Liver (tissue), 9 donors: Measurements from ENCODE around the gene RADIL. TPM values are rescaled to one million over a fixed set of nuclear protein-coding genes. Genes with fewer than 3 reads are reported as not detected.

Experiments
- DNase-seq: peaks from one replicate; pipeline ENCODE4 v3.0.0-alpha.2; 2017; ENCODE audit warnings: low spot score
- H3K27ac ChIP-seq, 2 donors: one replicate each; pipeline ENCODE4 v1.7.0; 2013; ENCODE audit warnings: inconsistent platforms in 2 of 2, low read length in 2 of 2, control low read depth in 1 of 2, low read depth in 1 of 2, mild to moderate bottlenecking in 1 of 2
- H3K27me3 ChIP-seq, 4 donors: one replicate each; pipeline versions ENCODE4 v1.6.1 to v1.7.0; 2013; ENCODE audit warnings: low read length in 3 of 4, inconsistent platforms in 1 of 4, mild to moderate bottlenecking in 1 of 4, moderate library complexity in 1 of 4; ENCODE audit not compliant: control insufficient read depth in 4 of 4, insufficient read depth in 4 of 4
- H3K36me3 ChIP-seq, 4 donors: one replicate each; pipeline versions ENCODE4 v1.6.1 to v1.7.0; 2013; ENCODE audit warnings: low read length in 3 of 4, mild to moderate bottlenecking in 3 of 4, low read depth in 1 of 4, moderate library complexity in 1 of 4; ENCODE audit not compliant: control insufficient read depth in 4 of 4, insufficient read depth in 3 of 4
- H3K4me1 ChIP-seq, 4 donors: one replicate each; pipeline versions ENCODE4 v1.6.1 to v1.7.0; 2013; ENCODE audit warnings: low read length in 3 of 4, mild to moderate bottlenecking in 3 of 4, moderate library complexity in 1 of 4; ENCODE audit not compliant: control insufficient read depth in 4 of 4, insufficient read depth in 4 of 4
- H3K4me3 ChIP-seq, 3 donors: one replicate each; pipeline versions ENCODE4 v1.6.1 to v1.7.0; 2013; ENCODE audit warnings: low read length in 3 of 3, control low read depth in 1 of 3, low read depth in 1 of 3, mild to moderate bottlenecking in 1 of 3
- H3K9ac ChIP-seq, 2 donors: one replicate each; pipeline ENCODE4 v1.7.0; 2013; ENCODE audit warnings: low read length in 2 of 2, mild to moderate bottlenecking in 2 of 2, moderate library complexity in 2 of 2, control low read depth in 1 of 2, low read depth in 1 of 2
- H3K9me3 ChIP-seq, 4 donors: one replicate each; pipeline versions ENCODE4 v1.6.1 to v1.7.0; 2013; ENCODE audit warnings: low read length in 3 of 4; ENCODE audit not compliant: control insufficient read depth in 4 of 4
- EGR1 ChIP-seq, 2 donors: IDR thresholded peaks; 2 replicates each; pipeline ENCODE4 v1.6.1; 2016 to 2018; ENCODE audit warnings: antibody characterized with exemption in 2 of 2, low read depth in 2 of 2
- FOXA1 ChIP-seq: IDR thresholded peaks from 2 replicates; pipeline ENCODE4 v1.6.1; 2016; ENCODE audit warnings: antibody characterized with exemption
- FOXA2 ChIP-seq: IDR thresholded peaks from 2 replicates; pipeline ENCODE4 v1.6.1; 2016; ENCODE audit warnings: antibody characterized with exemption
- GABPA ChIP-seq, 2 donors: IDR thresholded peaks in 1 of 2; conservative IDR thresholded peaks in 1 of 2; 2 replicates each; pipeline ENCODE4 v1.6.1; 2016; ENCODE audit warnings: antibody characterized with exemption in 2 of 2, mild to moderate bottlenecking in 1 of 2, moderate library complexity in 1 of 2
- HNF4A ChIP-seq, 2 donors: conservative IDR thresholded peaks; 2 replicates each; pipeline ENCODE4 v1.6.1; 2016; ENCODE audit warnings: antibody characterized with exemption in 2 of 2, mild to moderate bottlenecking in 2 of 2
- HNF4G ChIP-seq: IDR thresholded peaks from 2 replicates; pipeline ENCODE4 v1.6.1; 2016; ENCODE audit warnings: antibody characterized with exemption
- JUND ChIP-seq, 2 donors: IDR thresholded peaks; 2 replicates each; pipeline ENCODE4 v1.6.1; 2016; ENCODE audit warnings: antibody characterized with exemption in 2 of 2
- NR2F2 ChIP-seq: IDR thresholded peaks from 2 replicates; pipeline ENCODE4 v1.6.1; 2016; ENCODE audit warnings: antibody characterized with exemption
- RAD21 ChIP-seq, 2 donors: IDR thresholded peaks; 2 replicates each; pipeline ENCODE4 v1.6.1; 2016; ENCODE audit warnings: antibody characterized with exemption in 2 of 2, mild to moderate bottlenecking in 2 of 2
- RXRA ChIP-seq, 2 donors: IDR thresholded peaks; 2 replicates each; pipeline ENCODE4 v1.6.1; 2017 to 2018; ENCODE audit warnings: antibody characterized with exemption in 2 of 2, mild to moderate bottlenecking in 1 of 2
- SP1 ChIP-seq: IDR thresholded peaks from 2 replicates; pipeline ENCODE4 v1.6.1; 2018; ENCODE audit warnings: antibody characterized with exemption, mild to moderate bottlenecking
- TAF1 ChIP-seq: conservative IDR thresholded peaks from 2 replicates; pipeline ENCODE4 v1.6.1; 2016; ENCODE audit warnings: antibody characterized with exemption, mild to moderate bottlenecking
- YY1 ChIP-seq: IDR thresholded peaks from 2 replicates; pipeline ENCODE4 v1.6.1; 2016; ENCODE audit warnings: antibody characterized with exemption, mild to moderate bottlenecking
- WGBS: extraction: QIAGEN DNeasy Blood & Tissue Kit; methylation state at CpG from one replicate; pipeline ENCODE4 v1.1.7; 2013; 5-methylcytosine and 5-hydroxymethylcytosine counted together
- polyA plus RNA-seq, 2 donors: library from polyadenylated mRNA; stranded (reverse) in 1 of 2; unstranded in 1 of 2; fragments of 200-250 nt in 1 of 2; fragments of >200 nt in 1 of 2; fragmentation: Nextera tagmentation in 1 of 2; extraction: Ambion mirVana in 1 of 2; gene quantifications; one replicate each; pipeline versions ENCODE4 v1.2.1 to v1.2.3, GENCODE V29; 2013 to 2015
- total RNA-seq, 2 donors: library from RNA; depleted of rRNA; stranded (reverse); fragments of >200 nt; gene quantifications; one replicate each; pipeline ENCODE4 v1.2.3, GENCODE V29; 2014
- TF ChIP-seq, protein P1 (sequence below): IDR thresholded peaks from 2 replicates; pipeline ENCODE4 v1.6.1; 2016; ENCODE audit warnings: antibody characterized with exemption, mild to moderate bottlenecking
- TF ChIP-seq, protein P2 (sequence below): IDR thresholded peaks from 2 replicates; pipeline ENCODE4 v1.6.1; 2016; ENCODE audit warnings: antibody characterized with exemption
- TF ChIP-seq, protein P3 (sequence below): fragments of 150-350 bp; IDR thresholded peaks from 2 replicates; pipeline ENCODE4 v1.5.1; 2017; ENCODE audit warnings: improper control_type of control experiment, low read depth, low read length; ENCODE audit not compliant: missing input control
- TF ChIP-seq, protein P4 (sequence below): IDR thresholded peaks from 2 replicates; pipeline ENCODE4 v1.6.1; 2016; ENCODE audit warnings: antibody characterized with exemption
- TF ChIP-seq, protein P5 (sequence below): IDR thresholded peaks from 2 replicates; pipeline ENCODE4 v1.6.1; 2016; ENCODE audit warnings: antibody characterized with exemption
- donor health status: healthy.
- donor health status: healthy.
- donor health status: healthy.
- donor health status: healthy.
- donor health status: healthy.

The RADIL gene
- total and polyA plus RNA-seq, 4 donors, result 0.14 to 0.25 (median 0.21) TPM; not detected in 1

DNA sequence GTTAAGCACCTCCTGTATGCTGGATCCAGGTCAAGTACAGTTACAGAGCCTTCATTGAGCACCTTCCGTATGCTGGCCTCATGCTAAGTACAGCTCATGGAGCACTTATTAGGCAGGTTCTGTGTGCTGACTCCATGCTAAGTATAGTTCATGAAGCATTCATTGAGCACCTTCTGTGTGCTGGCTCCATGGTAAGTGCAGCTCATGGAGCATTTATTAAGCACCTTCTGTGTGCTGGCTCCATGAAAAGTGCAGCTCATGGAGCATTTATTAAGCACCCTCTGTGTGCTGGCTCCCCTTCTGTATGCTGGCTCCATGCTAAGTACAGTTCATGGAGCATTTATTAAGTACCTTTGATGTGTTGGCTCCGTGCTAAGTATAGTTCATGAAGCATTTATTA is 44.9 kb upstream of the RADIL start:
- Histone ChIP-seq H3K9me3 (no peaks in the 10 kb centered on the region), H3K27me3 (peaks cover 0 to 3% (median 0%) of the 10 kb centered on the region in 4 donors), H3K36me3 (no peaks in the 10 kb centered on the region), H3K4me3 (no peak overlapping the region), H3K27ac (no peak overlapping the region), H3K4me1 (no peaks in the 10 kb centered on the region), H3K9ac (no peak overlapping the region)
- WGBS, result 85% methylated on average over 2 of the region's 2 CpGs
- no peak for TF ChIP-seq YY1
- TF ChIP-seq, protein P1, sequence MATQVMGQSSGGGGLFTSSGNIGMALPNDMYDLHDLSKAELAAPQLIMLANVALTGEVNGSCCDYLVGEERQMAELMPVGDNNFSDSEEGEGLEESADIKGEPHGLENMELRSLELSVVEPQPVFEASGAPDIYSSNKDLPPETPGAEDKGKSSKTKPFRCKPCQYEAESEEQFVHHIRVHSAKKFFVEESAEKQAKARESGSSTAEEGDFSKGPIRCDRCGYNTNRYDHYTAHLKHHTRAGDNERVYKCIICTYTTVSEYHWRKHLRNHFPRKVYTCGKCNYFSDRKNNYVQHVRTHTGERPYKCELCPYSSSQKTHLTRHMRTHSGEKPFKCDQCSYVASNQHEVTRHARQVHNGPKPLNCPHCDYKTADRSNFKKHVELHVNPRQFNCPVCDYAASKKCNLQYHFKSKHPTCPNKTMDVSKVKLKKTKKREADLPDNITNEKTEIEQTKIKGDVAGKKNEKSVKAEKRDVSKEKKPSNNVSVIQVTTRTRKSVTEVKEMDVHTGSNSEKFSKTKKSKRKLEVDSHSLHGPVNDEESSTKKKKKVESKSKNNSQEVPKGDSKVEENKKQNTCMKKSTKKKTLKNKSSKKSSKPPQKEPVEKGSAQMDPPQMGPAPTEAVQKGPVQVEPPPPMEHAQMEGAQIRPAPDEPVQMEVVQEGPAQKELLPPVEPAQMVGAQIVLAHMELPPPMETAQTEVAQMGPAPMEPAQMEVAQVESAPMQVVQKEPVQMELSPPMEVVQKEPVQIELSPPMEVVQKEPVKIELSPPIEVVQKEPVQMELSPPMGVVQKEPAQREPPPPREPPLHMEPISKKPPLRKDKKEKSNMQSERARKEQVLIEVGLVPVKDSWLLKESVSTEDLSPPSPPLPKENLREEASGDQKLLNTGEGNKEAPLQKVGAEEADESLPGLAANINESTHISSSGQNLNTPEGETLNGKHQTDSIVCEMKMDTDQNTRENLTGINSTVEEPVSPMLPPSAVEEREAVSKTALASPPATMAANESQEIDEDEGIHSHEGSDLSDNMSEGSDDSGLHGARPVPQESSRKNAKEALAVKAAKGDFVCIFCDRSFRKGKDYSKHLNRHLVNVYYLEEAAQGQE, result no peak
- TF ChIP-seq, protein P2, sequence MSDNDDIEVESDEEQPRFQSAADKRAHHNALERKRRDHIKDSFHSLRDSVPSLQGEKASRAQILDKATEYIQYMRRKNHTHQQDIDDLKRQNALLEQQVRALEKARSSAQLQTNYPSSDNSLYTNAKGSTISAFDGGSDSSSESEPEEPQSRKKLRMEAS, result no peak
- TF ChIP-seq NR2F2, result no peak
- TF ChIP-seq EGR1 (IDR thresholded peaks at IDR 0.05; ENCODE audit: low read depth in 2 of 2), result no peak
- TF ChIP-seq JUND (IDR thresholded peaks at IDR 0.05), result no peak
- no peak for TF ChIP-seq RAD21 (IDR thresholded peaks at IDR 0.05)
- no peak for TF ChIP-seq HNF4G
- no peak for TF ChIP-seq SP1
- no peak for TF ChIP-seq HNF4A (conservative IDR thresholded peaks at IDR 0.05)
- TF ChIP-seq, protein P3, sequence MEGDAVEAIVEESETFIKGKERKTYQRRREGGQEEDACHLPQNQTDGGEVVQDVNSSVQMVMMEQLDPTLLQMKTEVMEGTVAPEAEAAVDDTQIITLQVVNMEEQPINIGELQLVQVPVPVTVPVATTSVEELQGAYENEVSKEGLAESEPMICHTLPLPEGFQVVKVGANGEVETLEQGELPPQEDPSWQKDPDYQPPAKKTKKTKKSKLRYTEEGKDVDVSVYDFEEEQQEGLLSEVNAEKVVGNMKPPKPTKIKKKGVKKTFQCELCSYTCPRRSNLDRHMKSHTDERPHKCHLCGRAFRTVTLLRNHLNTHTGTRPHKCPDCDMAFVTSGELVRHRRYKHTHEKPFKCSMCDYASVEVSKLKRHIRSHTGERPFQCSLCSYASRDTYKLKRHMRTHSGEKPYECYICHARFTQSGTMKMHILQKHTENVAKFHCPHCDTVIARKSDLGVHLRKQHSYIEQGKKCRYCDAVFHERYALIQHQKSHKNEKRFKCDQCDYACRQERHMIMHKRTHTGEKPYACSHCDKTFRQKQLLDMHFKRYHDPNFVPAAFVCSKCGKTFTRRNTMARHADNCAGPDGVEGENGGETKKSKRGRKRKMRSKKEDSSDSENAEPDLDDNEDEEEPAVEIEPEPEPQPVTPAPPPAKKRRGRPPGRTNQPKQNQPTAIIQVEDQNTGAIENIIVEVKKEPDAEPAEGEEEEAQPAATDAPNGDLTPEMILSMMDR, result no peak
- no peak for TF ChIP-seq FOXA2
- no peak for TF ChIP-seq RXRA (IDR thresholded peaks at IDR 0.05)
- no peak for TF ChIP-seq GABPA (IDR thresholded peaks at IDR 0.05 in 1 of 2, conservative IDR thresholded peaks at IDR 0.05 in 1 of 2)
- TF ChIP-seq FOXA1, result no peak
- TF ChIP-seq, protein P4, sequence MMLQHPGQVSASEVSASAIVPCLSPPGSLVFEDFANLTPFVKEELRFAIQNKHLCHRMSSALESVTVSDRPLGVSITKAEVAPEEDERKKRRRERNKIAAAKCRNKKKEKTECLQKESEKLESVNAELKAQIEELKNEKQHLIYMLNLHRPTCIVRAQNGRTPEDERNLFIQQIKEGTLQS, result no peak
- TF ChIP-seq, protein P5, sequence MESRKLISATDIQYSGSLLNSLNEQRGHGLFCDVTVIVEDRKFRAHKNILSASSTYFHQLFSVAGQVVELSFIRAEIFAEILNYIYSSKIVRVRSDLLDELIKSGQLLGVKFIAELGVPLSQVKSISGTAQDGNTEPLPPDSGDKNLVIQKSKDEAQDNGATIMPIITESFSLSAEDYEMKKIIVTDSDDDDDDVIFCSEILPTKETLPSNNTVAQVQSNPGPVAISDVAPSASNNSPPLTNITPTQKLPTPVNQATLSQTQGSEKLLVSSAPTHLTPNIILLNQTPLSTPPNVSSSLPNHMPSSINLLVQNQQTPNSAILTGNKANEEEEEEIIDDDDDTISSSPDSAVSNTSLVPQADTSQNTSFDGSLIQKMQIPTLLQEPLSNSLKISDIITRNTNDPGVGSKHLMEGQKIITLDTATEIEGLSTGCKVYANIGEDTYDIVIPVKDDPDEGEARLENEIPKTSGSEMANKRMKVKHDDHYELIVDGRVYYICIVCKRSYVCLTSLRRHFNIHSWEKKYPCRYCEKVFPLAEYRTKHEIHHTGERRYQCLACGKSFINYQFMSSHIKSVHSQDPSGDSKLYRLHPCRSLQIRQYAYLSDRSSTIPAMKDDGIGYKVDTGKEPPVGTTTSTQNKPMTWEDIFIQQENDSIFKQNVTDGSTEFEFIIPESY, result no peak
- TF ChIP-seq TAF1, result no peak
- DNase-seq, result no peak
